Ishikawa (cell line): Measurements from ENCODE around the gene SELENOH.

Experiments
- EP300 ChIP-seq: IDR thresholded peaks from 2 replicates; pipeline ENCODE4 v1.6.1; 2012; ENCODE audit warnings: borderline replicate concordance
- MAX ChIP-seq: IDR thresholded peaks from 2 replicates; pipeline ENCODE4 v1.6.1; 2012
- ZBTB7A ChIP-seq: IDR thresholded peaks from 2 replicates; pipeline ENCODE4 v1.6.1; 2012; ENCODE audit warnings: low read depth

- TF ChIP-seq ZBTB7A (no peak), MAX (no peak), EP300 (no peak)
These were observed 23.3 kb downstream of the SELENOH start for GRCh38 chr11:57764566-57764965.
